IMR-90 (cell line): ENCODE results near the gene BBIP1.

Source experiments
- CHD1 ChIP-seq: IDR thresholded peaks from 2 replicates; pipeline ENCODE4 v1.6.1; 2012; ENCODE audit warnings: low read depth, low read length, improper control_type of control experiment
- CTCF ChIP-seq: conservative IDR thresholded peaks from 2 replicates; pipeline ENCODE4 v1.5.1; 2012; ENCODE audit warnings: mild to moderate bottlenecking, low read depth, low read length, improper control_type of control experiment
- MAFK ChIP-seq: IDR thresholded peaks from 2 replicates; pipeline ENCODE4 v1.6.1; 2012; ENCODE audit warnings: low read depth, low read length, improper control_type of control experiment
- MAZ ChIP-seq: IDR thresholded peaks from 2 replicates; pipeline ENCODE4 v1.6.1; 2012; ENCODE audit warnings: low read depth, mild to moderate bottlenecking, low read length, improper control_type of control experiment, moderate library complexity, borderline replicate concordance
- NFE2L2 ChIP-seq: fragments of 150-350 bp; IDR thresholded peaks from 2 replicates; pipeline ENCODE4 v1.6.1; 2016; ENCODE audit warnings: low read depth, mild to moderate bottlenecking, low read length
- POLR2A ChIP-seq: IDR thresholded peaks from 2 replicates; pipeline ENCODE4 v1.6.1; 2012; ENCODE audit warnings: mild to moderate bottlenecking, low read depth, low read length
- RCOR1 ChIP-seq: IDR thresholded peaks from 2 replicates; pipeline ENCODE4 v1.6.1; 2012; ENCODE audit warnings: mild to moderate bottlenecking, low read length, improper control_type of control experiment; ENCODE audit not compliant: insufficient replicate concordance
- SMC3 ChIP-seq: fragments of 150-350 bp; IDR thresholded peaks from 2 replicates; pipeline ENCODE4 v1.6.1; 2016; ENCODE audit warnings: low read depth, mild to moderate bottlenecking, antibody characterized with exemption, low read length, moderate library complexity
- USF2 ChIP-seq: fragments of 150-350 bp; IDR thresholded peaks from 2 replicates; pipeline ENCODE4 v1.6.1; 2017; ENCODE audit warnings: mild to moderate bottlenecking, antibody characterized with exemption, low read length, low read depth

DNA sequence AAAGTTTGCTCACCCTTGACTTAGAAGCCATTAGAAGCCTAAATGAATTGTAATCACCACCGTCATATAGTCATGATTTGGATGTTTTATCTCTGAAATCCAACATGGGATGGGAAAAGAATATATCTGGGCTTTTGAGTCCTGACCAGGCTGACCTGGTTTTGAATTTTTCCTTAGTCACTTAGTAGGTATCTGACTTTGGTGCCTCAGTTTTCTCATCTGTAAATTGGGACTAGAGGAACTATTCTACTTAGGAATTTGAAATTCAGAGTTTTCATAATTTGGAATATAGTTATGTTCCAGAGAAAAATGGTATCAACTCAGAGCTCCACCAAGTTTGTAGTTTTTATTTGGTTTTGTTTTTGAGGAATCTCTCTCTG is 41.3 kb upstream of the BBIP1 start:
- no peak for TF ChIP-seq USF2
- TF ChIP-seq POLR2A: no peak
- no peak for TF ChIP-seq CTCF
- no peak for TF ChIP-seq NFE2L2
- no peak for TF ChIP-seq RCOR1
- no peak for TF ChIP-seq CHD1
- TF ChIP-seq MAZ: no peak
- no peak for TF ChIP-seq MAFK
- TF ChIP-seq SMC3: no peak
